Ammon's horn (tissue), 1 donor: ENCODE results near the gene OTOA.
"Not testable (repeated sequence)": the region's sequence is repeated elsewhere in the genome, so short reads cannot be mapped to it uniquely, and the experiment has no call there.

Experiments
- DNase-seq: peaks from one replicate; pipeline ENCODE4 v3.0.0-alpha.2; 2016; ENCODE audit warnings: low spot score

Gene OTOA

DNA sequence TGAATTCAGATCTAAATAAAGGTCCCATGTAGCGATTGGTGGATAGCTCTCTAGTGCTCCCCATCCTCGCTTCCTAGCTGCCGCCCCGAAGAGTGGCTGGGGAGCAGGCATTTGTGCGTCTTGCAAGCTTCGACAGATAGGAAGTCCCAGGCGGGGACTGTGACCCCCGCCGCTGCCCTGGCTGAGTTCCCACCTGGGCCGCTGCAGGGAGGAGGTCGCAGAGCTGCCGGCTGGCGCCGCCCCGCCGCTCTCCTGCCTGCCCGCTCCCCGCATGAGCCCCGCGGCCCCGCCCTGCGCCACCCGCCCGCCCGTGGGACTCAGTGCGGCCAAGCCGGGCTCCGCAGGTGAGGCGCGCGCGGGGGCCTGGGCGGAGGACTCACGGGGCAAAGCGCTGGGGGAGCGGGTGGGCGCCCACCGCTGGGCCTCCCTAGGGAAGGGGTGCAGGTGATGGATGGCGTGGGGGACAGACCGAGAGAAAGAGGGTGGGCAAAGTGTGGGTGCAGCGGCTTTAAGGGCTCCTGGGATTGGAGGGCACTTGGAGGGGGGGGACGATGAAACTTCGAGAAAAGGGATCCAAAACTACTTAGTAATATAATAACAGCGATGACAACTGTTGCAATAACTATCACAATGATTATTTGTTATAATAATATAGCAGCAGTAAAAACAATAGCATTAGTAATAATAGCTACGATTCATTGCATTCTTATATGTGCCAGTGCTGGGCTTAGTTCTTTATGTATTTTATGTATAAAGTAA, at the start of gene OTOA:
TSS of gene OTOA (plus strand) at position 80 of the 759 bp plus-strand sequence. CDS start 14,547 bp downstream, outside the sequence.
- no peak for DNase-seq

DNA sequence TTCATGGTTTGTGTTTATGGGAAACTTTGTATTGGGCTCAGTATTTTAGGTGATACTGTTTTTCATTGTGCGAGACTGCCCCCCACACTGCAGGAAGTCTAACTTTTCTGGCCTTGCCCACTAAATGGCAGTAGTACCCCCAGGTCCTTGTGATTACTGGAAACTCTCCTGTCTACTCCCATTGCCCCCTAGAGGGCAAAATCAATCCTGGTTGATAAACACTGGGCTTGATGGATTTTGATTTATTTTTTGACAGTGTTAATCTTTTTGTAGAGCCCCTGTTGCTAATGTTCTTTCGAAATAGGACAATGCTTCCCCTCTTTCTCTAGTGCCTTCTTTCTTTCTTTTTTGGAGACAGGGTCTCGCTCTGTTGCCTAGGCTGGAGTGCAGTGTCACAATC, 48.9 kb upstream of the OTOA start:
- no peak for DNase-seq

DNA sequence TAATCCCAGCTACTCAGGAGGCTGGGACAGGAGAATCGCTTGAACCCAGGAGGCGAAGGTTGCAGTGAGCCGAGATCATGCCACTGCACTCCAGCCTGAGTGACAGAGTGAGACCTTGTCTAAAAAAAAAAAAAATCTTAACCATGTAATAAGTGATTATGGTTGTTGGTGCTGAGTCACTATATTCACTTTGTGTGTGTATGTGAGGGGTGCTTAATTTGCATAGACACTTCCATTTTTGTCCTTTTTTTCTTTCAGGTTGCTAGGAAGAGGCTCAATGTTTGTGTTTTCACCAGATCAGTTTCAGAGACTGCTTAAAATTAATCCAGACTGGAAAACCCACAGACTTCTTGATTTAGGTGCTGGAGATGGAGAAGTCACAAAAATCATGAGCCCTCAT, 46.2 kb upstream of the OTOA start:
- no peak for DNase-seq

DNA sequence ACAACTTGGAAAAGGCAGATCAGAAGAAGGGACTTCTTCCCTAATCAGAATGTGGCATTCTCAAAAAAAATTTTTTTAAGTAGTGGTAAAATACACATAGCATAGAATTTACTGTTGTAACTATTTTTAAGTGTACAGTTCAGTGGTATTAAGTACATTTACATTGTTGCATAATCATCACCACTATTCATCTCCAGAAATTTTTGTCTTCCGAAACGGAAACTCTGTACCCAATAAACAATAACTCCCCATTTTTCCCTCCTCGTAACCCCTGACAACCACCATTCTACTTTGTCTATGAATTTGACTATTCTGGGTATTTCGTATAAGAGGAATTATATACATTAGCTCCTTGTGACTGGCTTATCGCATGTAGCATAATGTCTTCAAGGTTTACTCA, 45.5 kb upstream of the OTOA start:
- DNase-seq: no peak

DNA sequence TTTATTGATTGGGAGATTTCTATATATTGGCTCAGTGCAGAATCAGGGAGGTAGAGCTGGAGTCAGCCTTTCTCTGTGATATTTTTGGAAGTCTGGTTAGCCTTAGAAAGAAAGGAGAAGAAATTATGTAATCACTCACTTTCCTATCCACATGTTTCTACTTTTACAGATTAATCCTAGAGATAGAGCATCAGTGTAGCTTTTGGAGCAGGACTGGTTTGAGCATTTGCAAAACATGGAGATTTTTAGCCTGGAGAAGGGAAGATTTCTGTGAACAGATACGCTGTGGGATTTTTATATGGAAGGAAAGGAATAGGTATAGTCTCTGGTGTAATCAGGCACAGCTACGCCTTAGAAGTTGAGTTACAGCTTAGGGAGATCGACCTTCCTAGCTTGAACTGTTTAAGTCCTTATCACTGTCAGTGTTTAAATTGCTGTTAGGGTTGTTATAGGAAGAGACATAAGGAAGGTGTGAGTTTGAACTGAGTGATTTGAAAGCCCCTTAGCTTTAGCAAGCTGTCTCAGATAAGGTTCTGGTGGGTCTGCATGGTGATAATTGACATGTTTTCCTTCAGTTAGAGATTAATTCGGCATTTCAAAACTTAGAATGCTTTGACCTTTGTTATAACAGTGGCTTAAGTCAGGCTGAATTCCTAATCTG, 43.9 kb upstream of the OTOA start:
- DNase-seq: no peak

DNA sequence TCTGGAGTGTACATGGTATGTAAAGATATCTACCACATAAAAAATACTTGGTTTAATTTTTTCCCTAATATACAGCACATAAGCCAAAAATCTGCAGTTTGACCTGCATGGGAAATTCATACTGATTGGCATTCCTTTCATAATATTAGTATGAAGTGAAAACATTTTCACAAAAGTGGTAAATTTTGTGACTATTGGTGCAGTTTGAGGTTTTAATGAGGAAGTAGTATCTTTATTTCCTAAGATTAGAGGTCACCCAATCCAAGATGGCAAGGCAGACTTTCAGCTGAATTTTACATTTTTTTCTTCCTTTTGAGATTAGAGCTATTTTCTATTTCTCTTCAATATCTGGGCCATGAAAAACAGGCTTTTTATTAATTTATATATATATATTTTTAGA, 43.2 kb upstream of the OTOA start:
- no peak for DNase-seq

DNA sequence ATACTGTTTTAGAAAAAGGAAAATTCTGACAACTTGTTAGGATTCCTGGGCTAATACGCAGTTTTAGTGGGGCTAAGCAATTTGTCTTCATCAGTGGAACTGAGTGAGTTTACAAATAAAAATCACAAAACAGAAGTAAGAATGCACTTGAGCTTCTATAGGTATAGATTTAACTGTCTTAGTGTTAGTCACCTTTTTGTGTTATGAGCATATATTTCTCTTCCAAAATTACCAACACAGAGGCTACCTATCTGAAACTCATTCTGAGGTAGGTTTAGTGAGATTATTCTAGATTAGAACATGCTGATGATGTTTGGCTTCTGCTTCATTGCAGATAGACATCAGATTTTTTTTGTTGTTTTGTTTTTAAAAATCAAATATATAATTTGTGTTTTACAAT, 41.2 kb upstream of the OTOA start:
- DNase-seq: no peak

DNA sequence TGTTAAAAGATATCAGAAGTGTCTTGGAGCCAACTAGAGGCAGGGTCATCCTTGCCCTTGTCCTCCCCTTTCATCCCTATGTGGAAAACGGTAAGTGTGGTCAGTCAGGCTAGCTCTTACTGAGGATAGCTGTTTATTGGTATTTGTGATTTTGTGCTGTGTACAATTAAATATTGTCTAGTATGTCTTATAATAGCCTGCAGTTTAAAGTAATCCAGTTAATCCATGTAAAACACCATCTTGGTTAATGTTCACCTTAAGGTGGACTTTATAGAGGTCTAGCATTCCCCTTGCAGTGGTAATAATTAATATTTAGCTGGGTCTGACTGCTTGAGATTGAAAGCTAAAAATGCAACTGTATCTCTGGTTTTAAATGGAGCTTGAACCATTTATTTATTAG, 38.7 kb upstream of the OTOA start:
- DNase-seq: no peak

DNA sequence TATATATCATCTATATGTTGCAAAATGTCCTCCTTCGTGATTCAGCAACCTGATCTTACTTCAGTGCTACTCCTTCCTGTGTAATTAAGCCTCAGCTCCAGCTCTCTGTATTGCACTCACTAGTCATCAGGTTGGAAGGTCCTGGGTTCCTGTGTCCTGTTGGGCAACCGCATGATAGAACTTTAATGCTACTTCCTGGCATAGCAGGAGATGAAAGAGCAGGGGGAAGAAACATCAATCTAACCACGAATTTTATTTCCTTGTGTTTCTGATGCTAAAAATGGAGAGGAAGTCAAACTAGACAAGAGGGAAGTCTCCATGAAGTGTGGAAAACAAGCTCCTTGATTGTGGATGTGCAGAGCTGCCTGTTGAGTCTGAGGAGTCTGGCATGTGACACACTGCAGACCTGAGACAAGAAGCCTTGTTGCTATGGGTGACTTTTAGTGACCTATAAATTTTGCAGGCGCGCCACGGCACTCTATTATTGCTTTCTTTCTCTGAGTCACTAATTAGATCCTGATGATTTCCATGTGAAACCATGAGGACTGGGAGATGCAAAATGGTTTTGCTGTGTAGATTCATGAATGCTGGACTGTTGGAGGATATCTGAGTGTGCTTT, 37.0 kb upstream of the OTOA start:
- DNase-seq: peak; percentile 52

DNA sequence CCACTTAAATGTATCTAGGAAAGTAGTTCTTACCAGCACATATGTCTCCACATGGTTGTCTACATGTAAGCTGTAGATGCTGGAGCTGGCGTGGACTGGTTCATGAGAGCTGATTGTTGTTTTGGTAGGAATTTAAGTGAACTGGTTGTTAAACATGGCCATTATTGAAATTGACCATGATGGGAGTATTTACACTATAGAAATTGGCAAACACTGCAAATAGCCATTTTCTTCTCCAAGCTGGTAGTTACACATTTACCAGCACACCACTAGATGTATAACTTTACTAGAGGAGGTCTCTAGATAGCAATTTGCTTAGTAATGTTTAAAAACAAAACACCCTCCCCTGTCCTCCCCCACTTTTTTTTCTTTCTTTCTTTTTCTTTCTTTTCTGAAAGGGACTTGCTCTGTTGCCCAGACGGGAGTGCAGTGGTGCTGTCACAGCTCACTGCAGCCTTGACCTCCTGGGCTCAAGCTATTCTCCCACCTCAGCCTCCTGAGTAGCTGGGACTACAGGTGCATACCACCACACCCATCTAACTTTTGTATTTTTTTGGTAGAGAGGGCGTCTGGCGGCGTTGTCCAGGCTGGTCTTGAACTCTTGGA, 35.5 kb upstream of the OTOA start:
- DNase-seq: no peak

DNA sequence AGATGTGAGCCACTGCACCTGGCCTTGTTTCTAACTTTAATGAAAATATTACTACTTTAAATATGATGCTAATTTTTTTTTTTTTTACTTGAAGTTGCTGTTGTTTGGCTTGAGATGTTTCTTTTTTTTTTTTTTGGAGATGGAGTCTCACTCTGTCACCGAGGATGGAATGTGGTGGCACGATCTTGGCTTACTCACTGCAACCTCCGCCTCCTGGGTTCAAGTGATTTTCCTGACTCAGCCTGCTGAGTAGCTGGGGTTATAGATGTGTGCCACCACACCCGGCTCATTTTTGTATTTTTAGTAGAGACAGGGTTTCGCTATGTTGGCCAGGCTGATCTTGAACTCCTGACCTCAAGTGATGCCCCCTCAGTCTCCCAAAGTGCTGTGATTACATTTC, 35.0 kb upstream of the OTOA start:
- no peak for DNase-seq

DNA sequence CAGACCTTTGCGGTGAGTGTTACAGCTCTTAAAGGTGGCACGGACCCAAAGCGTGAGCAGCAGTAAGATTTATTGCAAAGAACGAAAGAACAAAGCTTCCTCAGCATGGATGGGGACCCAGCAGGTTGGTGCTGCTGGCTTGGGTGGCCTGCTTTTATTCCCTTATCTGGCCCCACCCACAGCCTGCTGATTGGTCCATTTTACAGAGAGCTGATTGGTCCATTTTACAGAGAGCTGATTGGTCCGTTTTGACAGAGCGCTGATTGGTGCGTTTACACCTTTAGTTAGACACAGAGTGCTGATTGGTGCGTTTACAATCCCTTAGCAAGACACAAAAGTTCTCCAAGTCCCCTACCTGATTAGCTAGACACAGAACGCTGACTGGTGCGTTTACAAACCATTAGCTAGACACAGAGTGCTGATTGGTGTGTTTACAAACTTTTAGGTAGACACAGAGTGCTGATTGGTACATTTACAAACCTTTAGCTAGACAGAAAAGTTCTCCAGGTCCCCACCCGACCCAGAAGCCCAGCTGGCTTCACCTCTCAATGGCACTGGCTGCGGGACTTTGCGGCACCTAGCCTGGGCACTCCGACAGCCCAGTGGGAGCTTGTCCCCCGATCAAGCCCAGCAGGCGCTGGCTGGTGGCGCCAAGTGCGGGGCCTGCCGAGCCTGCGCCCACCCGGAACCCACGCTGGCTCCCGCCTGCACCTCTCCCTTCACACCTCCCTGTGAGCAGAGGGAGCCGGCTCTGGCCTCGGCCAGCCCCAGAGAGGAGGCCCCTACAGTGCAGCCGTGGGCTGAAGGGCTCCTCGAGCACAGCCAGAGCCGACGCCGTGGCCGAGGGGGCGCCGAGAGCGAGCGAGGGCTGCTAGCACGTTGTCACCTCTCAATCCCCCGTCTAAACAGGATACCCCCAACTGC, 33.9 kb upstream of the OTOA start:
- not testable (repeated sequence) for DNase-seq

DNA sequence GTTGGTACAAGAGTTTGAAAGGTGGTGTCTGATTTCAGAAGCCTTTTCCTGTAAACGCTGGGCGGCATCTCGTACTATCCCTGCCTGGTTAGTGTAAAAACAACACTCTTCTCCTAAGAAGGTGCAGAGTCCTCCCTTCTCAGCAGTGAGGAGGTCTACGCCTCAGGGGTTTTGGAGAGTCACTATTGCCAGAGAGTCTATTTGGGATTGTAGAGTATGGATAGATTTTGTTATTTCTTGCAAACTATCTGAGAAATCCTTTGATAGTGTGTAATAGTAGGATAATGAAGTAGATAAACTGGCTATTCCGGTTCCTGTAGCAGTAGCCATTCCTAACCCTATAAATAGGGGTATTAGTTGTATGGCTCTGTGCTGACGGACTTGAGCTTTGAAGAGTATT, 32.9 kb upstream of the OTOA start:
- DNase-seq: not testable (repeated sequence)

DNA sequence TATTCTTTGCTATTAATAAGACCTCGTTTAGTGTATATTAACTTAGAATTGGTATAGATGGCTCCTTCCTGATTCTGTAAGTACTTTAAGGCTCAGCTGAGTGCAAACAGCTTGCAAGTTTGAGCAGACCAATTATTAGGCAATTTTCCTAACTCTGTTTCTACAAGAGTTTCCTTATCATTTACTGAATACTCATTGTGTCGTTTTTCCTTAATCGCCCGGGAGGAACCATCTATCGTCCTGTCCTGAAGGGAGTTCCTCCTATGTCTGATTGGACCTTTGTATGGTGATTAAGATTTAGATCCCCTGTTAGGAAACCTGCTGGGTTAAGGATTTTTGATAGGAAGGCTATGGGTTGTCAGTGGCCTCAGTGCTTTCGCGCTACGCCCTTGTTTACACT, 32.4 kb upstream of the OTOA start:
- DNase-seq: not testable (repeated sequence)

DNA sequence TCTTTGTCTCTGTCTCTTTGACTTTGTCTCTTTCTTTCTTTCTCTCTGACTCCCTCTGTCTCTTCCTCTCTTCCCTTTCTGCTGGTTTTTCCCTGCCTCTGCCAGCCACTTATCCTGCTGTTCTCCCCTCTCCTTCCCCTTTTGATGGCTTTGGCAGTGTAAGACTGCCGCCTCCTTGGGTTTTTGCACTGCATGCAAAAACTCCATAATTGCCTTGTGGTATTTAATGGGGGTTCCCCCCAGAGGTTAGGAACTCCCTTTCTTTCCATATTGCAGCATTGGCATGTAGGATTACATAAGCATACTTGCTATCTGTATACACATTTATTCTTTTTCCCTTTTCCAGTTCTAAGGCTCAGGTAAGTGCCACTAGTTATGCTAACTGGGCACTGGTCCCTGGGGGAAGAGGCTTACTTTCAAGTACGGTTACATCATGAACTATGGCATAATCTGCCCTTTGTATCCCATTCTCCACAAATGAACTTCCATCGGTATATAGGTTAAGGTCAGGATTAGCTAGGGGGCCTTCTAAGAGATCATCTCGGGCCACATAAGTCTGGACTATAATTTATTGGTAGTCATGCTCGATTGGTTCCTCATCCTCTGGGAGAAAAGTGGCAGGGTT, 31.7 kb upstream of the OTOA start:
- not testable (repeated sequence) for DNase-seq

DNA sequence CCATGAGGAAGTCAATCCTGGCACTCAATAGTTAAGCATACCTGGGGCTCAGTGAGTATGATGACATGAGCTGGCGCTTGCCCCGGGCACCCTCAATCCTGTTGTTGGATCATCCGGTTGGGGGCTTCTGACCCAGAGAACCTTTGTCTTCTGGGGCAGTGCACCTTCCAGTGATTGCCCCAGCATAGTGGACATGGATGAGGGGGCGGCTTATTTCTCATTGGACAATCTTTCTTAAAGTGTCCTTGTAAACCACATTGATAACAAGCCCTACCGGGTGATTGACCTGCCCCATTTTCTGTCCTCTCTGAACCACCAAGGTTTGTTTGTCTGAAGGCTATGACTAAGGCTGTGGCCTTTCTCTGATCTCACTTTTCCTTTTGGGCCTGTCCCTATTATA, 29.6 kb upstream of the OTOA start:
- no peak for DNase-seq

DNA sequence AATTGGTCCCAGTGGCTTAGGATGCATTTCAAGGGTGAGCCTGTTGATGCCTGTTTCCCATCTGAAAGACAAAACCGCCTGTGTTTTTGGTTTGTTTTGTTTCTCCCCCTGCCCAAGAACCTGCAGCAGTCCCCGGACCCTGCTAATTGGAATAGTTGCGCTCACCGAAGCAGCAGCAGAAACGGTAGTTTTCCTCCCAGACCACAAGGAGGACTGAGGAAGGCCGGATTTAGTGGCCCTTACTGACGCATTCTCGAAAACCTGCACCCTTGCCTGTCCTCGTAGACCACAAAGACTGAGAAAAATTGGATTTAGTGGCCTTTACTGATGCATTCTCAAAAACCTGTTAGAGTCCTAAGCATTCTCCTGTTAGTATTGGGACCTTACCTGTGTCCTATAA, 28.1 kb upstream of the OTOA start:
- not testable (repeated sequence) for DNase-seq

DNA sequence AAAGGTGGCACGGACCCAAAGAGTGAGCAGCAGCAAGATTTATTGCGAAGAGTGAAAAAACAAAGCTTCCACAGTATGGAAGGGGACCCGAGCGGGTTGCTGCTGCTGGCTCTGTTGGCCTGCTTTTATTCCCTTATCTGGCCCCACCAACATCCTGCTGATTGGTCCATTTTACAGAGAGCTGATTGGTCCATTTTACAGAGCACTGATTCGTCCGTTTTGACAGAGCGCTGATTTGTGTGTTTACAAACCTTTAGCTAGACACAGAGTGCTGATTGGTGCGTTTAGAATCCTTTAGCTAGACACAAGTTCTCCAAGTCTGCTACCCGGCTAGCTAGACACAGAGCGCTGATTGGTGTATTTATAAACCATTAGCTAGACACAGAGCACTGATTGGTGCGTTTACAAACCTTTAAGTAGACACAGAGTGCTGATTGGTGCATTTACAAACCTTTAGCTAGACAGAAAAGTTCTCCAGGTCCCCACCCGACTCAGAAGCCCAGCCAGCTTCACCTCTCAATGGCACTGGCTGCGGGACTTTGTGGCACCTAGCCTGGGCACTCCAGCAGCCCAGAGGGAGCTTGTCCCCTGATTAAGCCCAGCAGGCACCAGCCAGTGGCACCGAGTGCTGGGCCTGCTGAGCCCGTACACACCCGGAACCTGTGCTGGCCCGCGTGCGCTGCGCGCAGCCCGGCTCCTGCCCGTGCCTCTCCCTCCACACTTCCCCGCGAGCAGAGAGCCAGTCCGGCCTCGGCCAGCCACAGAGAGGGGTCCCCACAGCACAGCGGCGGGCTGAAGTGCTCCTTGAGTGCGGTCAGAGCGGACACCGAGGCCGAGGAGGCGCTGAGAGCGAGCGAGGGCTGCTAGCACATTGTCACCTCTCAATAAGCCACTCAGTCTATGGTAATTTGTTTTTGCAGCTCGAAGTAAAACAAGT, 26.5 kb upstream of the OTOA start:
- DNase-seq: no peak

DNA sequence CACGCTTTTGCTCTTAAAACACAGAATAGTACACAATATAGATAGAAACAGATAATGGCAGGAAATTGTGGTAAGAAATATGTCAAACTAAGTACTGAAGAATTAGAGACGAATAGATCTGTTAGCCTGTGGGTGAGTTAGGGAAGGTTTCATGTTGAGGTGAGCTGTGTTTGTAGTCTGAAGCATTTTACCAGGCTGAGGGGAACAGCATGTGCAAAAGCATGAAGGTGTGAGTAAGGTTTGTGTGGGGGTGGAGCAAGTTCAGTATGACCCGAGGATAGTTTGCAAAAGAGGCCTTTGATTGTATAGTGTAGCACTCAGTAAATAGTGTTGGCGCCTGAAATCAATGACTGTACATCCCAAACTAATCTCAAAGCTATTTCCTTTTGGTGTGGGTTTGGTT, 25.2 kb upstream of the OTOA start:
- DNase-seq: no peak

DNA sequence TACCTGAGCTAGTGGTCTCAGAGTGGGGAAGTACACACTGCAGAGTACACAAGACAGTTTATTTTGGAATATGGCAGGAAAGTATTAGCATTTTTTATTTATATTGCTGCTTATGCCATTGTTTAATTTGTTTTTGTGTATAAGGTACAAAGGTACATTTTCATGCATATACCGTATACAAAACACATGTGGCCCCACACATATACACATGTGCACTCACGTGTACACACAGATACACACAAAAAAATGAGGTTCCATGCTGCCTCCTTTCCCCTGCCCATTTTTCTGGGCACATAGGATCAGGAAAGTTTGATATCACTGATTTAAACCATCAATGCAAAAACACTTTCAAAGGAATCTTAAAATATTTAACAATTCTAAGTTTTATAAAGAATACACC, 24.3 kb upstream of the OTOA start:
- DNase-seq: no peak
